ENCODE measurements around the gene CSTA. TPM values are rescaled to one million over a fixed set of nuclear protein-coding genes. Genes with fewer than 3 reads are reported as not detected.

Gene CSTA
- total RNA-seq, 4 donors from 2014 or later, result 0.69 to 95.6 (median 5.3) TPM

GRCh38 chr3:122342803-122343202 lies 17.8 kb downstream of the CSTA start:
- TF ChIP-seq CTCF (IDR thresholded peaks at IDR 0.05), result no peak
- no peak for TF ChIP-seq POLR2A (IDR thresholded peaks at IDR 0.05)
- TF ChIP-seq POLR2AphosphoS5 (IDR thresholded peaks at IDR 0.05), result no peak
- no peak for TF ChIP-seq EP300 (IDR thresholded peaks at IDR 0.05)
- WGBS, 2 donors (ENCODE audit: low coverage in 1 of 2), result 60 to 67% methylated on average over 1 of the region's 1 CpG
- Histone ChIP-seq H3K36me3 (no peaks in the 10 kb centered on the region), H3K4me3 (no peak overlapping the region), H3K27ac (no peak overlapping the region), H3K9me3 (no peaks in the 10 kb centered on the region), H3K4me1 (no peaks in the 10 kb centered on the region), H3K27me3 (no peaks in the 10 kb centered on the region)
- no peak for ATAC-seq

- no peak for ATAC-seq
- Histone ChIP-seq H3K36me3 (no peaks in the 10 kb centered on the region), H3K4me3 (no peak overlapping the region), H3K27ac (no peak overlapping the region), H3K27me3 (no peaks in the 10 kb centered on the region), H3K4me1 (no peaks in the 10 kb centered on the region), H3K9me3 (no peaks in the 10 kb centered on the region)
- no peak for TF ChIP-seq POLR2A (IDR thresholded peaks at IDR 0.05)
- TF ChIP-seq EP300 (IDR thresholded peaks at IDR 0.05), result no peak
- no peak for TF ChIP-seq POLR2AphosphoS5 (IDR thresholded peaks at IDR 0.05)
- TF ChIP-seq CTCF (IDR thresholded peaks at IDR 0.05), result no peak
- WGBS, 2 donors (ENCODE audit: low coverage in 1 of 2), result 72 to 76% methylated on average over 2 of the region's 2 CpGs
Observed at GRCh38 chr3:122343654-122344053, 18.6 kb downstream of the CSTA start.

- no peaks in the 10 kb centered on the region for H3K27me3 ChIP-seq
- 57 to 71% methylated on average over 1 of the region's 1 CpG for WGBS, 2 donors (ENCODE audit: low coverage in 1 of 2)
- no peak overlapping the region for H3K4me3 ChIP-seq
- TF ChIP-seq EP300 (IDR thresholded peaks at IDR 0.05), result no peak
- no peak for TF ChIP-seq CTCF (IDR thresholded peaks at IDR 0.05)
- no peak for TF ChIP-seq POLR2A (IDR thresholded peaks at IDR 0.05)
- TF ChIP-seq POLR2AphosphoS5 (IDR thresholded peaks at IDR 0.05), result no peak
- no peaks in the 10 kb centered on the region for H3K4me1 ChIP-seq
- H3K9me3 ChIP-seq, result no peaks in the 10 kb centered on the region
- no peak overlapping the region for H3K27ac ChIP-seq
- no peak for ATAC-seq
- no peaks in the 10 kb centered on the region for H3K36me3 ChIP-seq
Observed at GRCh38 chr3:122349171-122349570, 24.1 kb downstream of the CSTA start.

- TF ChIP-seq CTCF (IDR thresholded peaks at IDR 0.05) (no peak), POLR2AphosphoS5 (IDR thresholded peaks at IDR 0.05) (no peak), EP300 (IDR thresholded peaks at IDR 0.05) (no peak), POLR2A (IDR thresholded peaks at IDR 0.05) (no peak)
- no peak for ATAC-seq
- Histone ChIP-seq H3K9me3 (no peaks in the 10 kb centered on the region), H3K27ac (no peak overlapping the region), H3K36me3 (no peaks in the 10 kb centered on the region), H3K27me3 (no peaks in the 10 kb centered on the region), H3K4me3 (no peak overlapping the region), H3K4me1 (no peaks in the 10 kb centered on the region)
- 45 to 60% methylated on average over 1 to 4 of the region's 5 CpGs for whole genome bisulfite sequencing, 2 donors (ENCODE audit: low coverage in 1 of 2)
Observed at GRCh38 chr3:122350814-122351418, 25.9 kb downstream of the CSTA start.

GRCh38 chr3:122351612-122352011 lies 26.6 kb downstream of the CSTA start:
- no peaks in the 10 kb centered on the region for H3K9me3 ChIP-seq
- H3K36me3 ChIP-seq, result no peaks in the 10 kb centered on the region
- ATAC-seq, result no peak
- 75 to 100% methylated on average over 1 to 2 of the region's 4 CpGs for WGBS, 2 donors (ENCODE audit: low coverage in 1 of 2)
- no peaks in the 10 kb centered on the region for H3K27me3 ChIP-seq
- H3K4me1 ChIP-seq, result no peaks in the 10 kb centered on the region
- TF ChIP-seq EP300 (IDR thresholded peaks at IDR 0.05) (no peak), POLR2A (IDR thresholded peaks at IDR 0.05) (no peak), CTCF (IDR thresholded peaks at IDR 0.05) (no peak), POLR2AphosphoS5 (IDR thresholded peaks at IDR 0.05) (no peak)
- no peak overlapping the region for H3K4me3 ChIP-seq
- H3K27ac ChIP-seq, result no peak overlapping the region

All from gastroesophageal sphincter (tissue), 4 donors.